Glutamatergic neuron (in vitro differentiated cells): ENCODE measurements around the gene LRP1B. TPM values are rescaled to one million over a fixed set of nuclear protein-coding genes. Genes with fewer than 3 reads are reported as not detected.

Source experiments
- DNase-seq: peaks from one replicate; pipeline ENCODE4 v3.0.0; 2022
- H3K27ac Mint-ChIP-seq: one replicate; pipeline ENCODE4 v1.8.0; 2020; ENCODE audit warnings: mild to moderate bottlenecking, mixed read lengths, inconsistent platforms; ENCODE audit not compliant: unreplicated experiment
- H3K27me3 Mint-ChIP-seq: one replicate; pipeline ENCODE4 v1.8.0; 2020; ENCODE audit warnings: mild to moderate bottlenecking, moderate library complexity, mixed read lengths, inconsistent platforms; ENCODE audit not compliant: unreplicated experiment
- H3K36me3 Mint-ChIP-seq: one replicate; pipeline ENCODE4 v1.8.0; 2020; ENCODE audit warnings: mild to moderate bottlenecking, mixed read lengths, inconsistent platforms; ENCODE audit not compliant: unreplicated experiment
- H3K4me1 Mint-ChIP-seq: one replicate; pipeline ENCODE4 v1.8.0; 2020; ENCODE audit warnings: mild to moderate bottlenecking, low read depth, mixed read lengths, inconsistent platforms; ENCODE audit not compliant: unreplicated experiment
- H3K4me3 Mint-ChIP-seq: one replicate; pipeline ENCODE4 v1.8.0; 2020; ENCODE audit warnings: mild to moderate bottlenecking, mixed read lengths, inconsistent platforms; ENCODE audit not compliant: unreplicated experiment
- H3K9me3 Mint-ChIP-seq: one replicate; pipeline ENCODE4 v1.8.0; 2020; ENCODE audit warnings: mild to moderate bottlenecking, moderate library complexity, mixed read lengths, inconsistent platforms; ENCODE audit not compliant: unreplicated experiment
- total RNA-seq: library from RNA; stranded (reverse); fragmentation: NEBNext Ultra II Directional; extraction: Animal tissue kit (Norgen Biotek cat#: 25700); gene quantifications from one replicate; pipeline ENCODE4 v1.2.1, GENCODE V29; 2021; ENCODE audit not compliant: unreplicated experiment
- TF ChIP-seq, protein P1 (sequence below): fragments of 200-600 bp; sonication (generic); IDR thresholded peaks from one replicate; pipeline ENCODE4 v1.5.0; 2021; ENCODE audit not compliant: partially characterized antibody, unreplicated experiment

Gene LRP1B
- total RNA-seq, 1 donor from 2014 or later = 28.7 TPM

DNA sequence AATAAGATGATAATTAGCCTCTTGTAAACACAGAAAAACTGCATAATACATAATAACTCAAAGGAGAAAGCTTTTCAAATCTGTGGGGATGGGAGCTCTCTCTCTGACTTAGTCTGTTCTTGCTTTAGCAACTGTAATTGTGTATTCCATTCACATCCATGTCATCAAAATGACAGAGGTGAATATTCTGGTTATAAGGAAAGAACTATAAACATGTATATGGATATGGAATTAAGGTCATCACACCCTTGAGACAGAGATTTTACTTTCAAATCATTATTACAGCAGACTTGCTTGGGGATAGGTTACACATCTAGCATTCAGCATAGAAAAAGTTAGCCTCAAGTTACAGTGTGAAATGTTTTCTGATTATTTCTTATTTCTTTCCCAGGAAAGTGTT is 497.7 kb downstream of the LRP1B start:
- Mint-ChIP-seq H3K27ac (no peak overlapping the region), H3K4me1 (peaks cover 18% of the 10 kb centered on the region), H3K4me3 (no peak overlapping the region), H3K27me3 (no peaks in the 10 kb centered on the region), H3K9me3 (no peaks in the 10 kb centered on the region), H3K36me3 (no peaks in the 10 kb centered on the region)
- DNase-seq = no peak
- TF ChIP-seq, protein P1, sequence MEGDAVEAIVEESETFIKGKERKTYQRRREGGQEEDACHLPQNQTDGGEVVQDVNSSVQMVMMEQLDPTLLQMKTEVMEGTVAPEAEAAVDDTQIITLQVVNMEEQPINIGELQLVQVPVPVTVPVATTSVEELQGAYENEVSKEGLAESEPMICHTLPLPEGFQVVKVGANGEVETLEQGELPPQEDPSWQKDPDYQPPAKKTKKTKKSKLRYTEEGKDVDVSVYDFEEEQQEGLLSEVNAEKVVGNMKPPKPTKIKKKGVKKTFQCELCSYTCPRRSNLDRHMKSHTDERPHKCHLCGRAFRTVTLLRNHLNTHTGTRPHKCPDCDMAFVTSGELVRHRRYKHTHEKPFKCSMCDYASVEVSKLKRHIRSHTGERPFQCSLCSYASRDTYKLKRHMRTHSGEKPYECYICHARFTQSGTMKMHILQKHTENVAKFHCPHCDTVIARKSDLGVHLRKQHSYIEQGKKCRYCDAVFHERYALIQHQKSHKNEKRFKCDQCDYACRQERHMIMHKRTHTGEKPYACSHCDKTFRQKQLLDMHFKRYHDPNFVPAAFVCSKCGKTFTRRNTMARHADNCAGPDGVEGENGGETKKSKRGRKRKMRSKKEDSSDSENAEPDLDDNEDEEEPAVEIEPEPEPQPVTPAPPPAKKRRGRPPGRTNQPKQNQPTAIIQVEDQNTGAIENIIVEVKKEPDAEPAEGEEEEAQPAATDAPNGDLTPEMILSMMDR = no peak

DNA sequence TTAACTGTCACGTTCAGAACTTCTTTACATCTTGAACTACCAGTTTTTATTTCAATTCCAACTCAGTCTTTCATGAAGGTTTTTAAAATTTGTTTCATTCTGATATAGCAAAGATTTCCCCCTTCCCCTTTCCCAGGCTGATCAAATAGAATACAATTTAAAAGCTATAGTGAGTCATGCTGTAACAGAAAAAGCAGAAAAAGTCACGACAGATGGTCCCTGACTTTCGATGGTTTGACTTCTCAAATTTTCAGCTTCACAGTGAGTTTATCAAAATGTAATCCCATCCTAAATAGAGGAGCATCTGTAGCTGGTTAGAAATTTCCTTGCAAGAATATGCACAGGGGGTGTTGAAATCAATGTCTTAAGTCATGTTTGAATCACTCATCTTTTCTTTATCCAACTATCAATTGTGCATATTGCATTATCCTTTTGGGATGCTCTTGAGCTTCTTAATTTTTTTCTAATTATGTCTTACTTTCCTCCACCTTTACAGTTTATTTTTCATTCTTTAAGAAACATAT is 500.3 kb downstream of the LRP1B start:
- Mint-ChIP-seq H3K27me3 (no peaks in the 10 kb centered on the region), H3K36me3 (no peaks in the 10 kb centered on the region), H3K4me1 (peaks cover 18% of the 10 kb centered on the region), H3K9me3 (no peaks in the 10 kb centered on the region), H3K4me3 (no peak overlapping the region), H3K27ac (no peak overlapping the region)
- DNase-seq = no peak
- TF ChIP-seq, protein P1 = no peak

- Mint-ChIP-seq H3K27ac (no peak overlapping the region), H3K9me3 (no peaks in the 10 kb centered on the region), H3K27me3 (no peaks in the 10 kb centered on the region), H3K4me3 (no peak overlapping the region), H3K4me1 (peaks cover 1% of the 10 kb centered on the region), H3K36me3 (no peaks in the 10 kb centered on the region)
- no peak for DNase-seq
- TF ChIP-seq, protein P1 = no peak
These were observed 510.4 kb downstream of the LRP1B start for GRCh38 chr2:141620372-141620771.

GRCh38 chr2:141618457-141618856 is 512.4 kb downstream of the LRP1B start:
- peaks cover 1% of the 10 kb centered on the region for H3K4me1 Mint-ChIP-seq

DNA sequence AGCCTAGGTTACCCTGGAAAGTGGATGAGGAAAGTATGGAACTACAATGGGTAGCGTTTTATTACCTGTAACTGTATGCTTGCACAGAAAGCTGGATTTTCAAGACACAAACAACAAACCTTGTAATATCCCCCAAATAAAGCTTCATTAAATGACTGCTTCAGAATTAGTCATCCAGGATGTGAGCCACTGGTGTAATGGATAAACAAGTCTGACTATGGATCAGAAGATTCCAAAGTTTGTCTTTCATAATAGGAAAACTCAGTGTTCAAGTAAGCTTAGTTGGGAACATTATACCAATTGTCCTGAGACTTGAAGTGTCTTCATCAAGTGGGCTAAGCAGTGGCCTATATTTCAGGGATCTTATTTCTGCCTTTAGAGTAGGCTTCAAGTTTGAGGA is 518.8 kb downstream of the LRP1B start:
- no peak for DNase-seq
- H3K27ac Mint-ChIP-seq = no peak overlapping the region
- no peaks in the 10 kb centered on the region for H3K36me3 Mint-ChIP-seq

More at GRCh38 chr2:141618457-141618856, 512.4 kb downstream of the LRP1B start:
- no peak overlapping the region for H3K4me3 Mint-ChIP-seq
- TF ChIP-seq, protein P1 = no peak
- no peak overlapping the region for H3K27ac Mint-ChIP-seq
- no peaks in the 10 kb centered on the region for H3K9me3 Mint-ChIP-seq
- DNase-seq = no peak
- H3K27me3 Mint-ChIP-seq = no peaks in the 10 kb centered on the region
- H3K36me3 Mint-ChIP-seq = no peaks in the 10 kb centered on the region

More for the DNA sequence above, 518.8 kb downstream of the LRP1B start:
- TF ChIP-seq, protein P1 = no peak
- Mint-ChIP-seq H3K4me3 (no peak overlapping the region), H3K4me1 (peaks cover 21% of the 10 kb centered on the region), H3K9me3 (peaks cover 3% of the 10 kb centered on the region), H3K27me3 (no peaks in the 10 kb centered on the region)
